GM19372 (cell line): ENCODE results near the gene TMEM218.
"Not testable (repeated sequence)": the region's sequence is repeated elsewhere in the genome, so short reads cannot be mapped to it uniquely, and the experiment has no call there.

Experiments used
- ATAC-seq: cut with Tn5 transposase; IDR thresholded peaks from one replicate; pipeline ENCODE4 v1.9.1; 2021; ENCODE audit warnings: mild to moderate bottlenecking, low read depth, moderate library complexity; ENCODE audit not compliant: unreplicated experiment

TMEM218 gene

GRCh38 chr11:125091247-125091876 is 20.1 kb downstream of the TMEM218 start:
- no peak for ATAC-seq

GRCh38 chr11:125090816-125091215 is 20.6 kb downstream of the TMEM218 start:
- no peak for ATAC-seq

- ATAC-seq, result not testable (repeated sequence)
Observed at GRCh38 chr11:125090151-125090550, 21.3 kb downstream of the TMEM218 start.

- ATAC-seq, result not testable (repeated sequence)
Observed at GRCh38 chr11:125089481-125089880, 21.9 kb downstream of the TMEM218 start.

GRCh38 chr11:125088576-125089455 is 22.6 kb downstream of the TMEM218 start:
- no peak for ATAC-seq

- ATAC-seq, result no peak
Observed at GRCh38 chr11:125088123-125088522, 23.3 kb downstream of the TMEM218 start.

GRCh38 chr11:125086633-125087296 is 24.7 kb downstream of the TMEM218 start:
- no peak for ATAC-seq

- ATAC-seq, result no peak
Observed at GRCh38 chr11:125085301-125086081, 25.9 kb downstream of the TMEM218 start.

GRCh38 chr11:125084761-125085231 is 26.6 kb downstream of the TMEM218 start:
- ATAC-seq, result no peak

GRCh38 chr11:125084057-125084416 is 27.4 kb downstream of the TMEM218 start:
- no peak for ATAC-seq

GRCh38 chr11:125083312-125084056 is 27.9 kb downstream of the TMEM218 start:
- no peak for ATAC-seq

GRCh38 chr11:125082611-125083311 is 28.7 kb downstream of the TMEM218 start:
- ATAC-seq, result no peak

GRCh38 chr11:125082040-125082439 is 29.4 kb downstream of the TMEM218 start:
- ATAC-seq, result no peak

GRCh38 chr11:125081098-125081798 is 30.2 kb downstream of the TMEM218 start:
- no peak for ATAC-seq

- no peak for ATAC-seq
Observed at GRCh38 chr11:125080531-125080911, 30.9 kb downstream of the TMEM218 start.

- ATAC-seq, result no peak
Observed at GRCh38 chr11:125079878-125080530, 31.4 kb downstream of the TMEM218 start.

- ATAC-seq, result no peak
Observed at GRCh38 chr11:125079151-125079877, 32.1 kb downstream of the TMEM218 start.
